MM.1S (cell line): ENCODE data around the gene OR4D1.

ENCODE experiments used
- DNase-seq: peaks from one replicate; pipeline ENCODE4 v3.0.0-alpha.2; 2015
- H2AFZ ChIP-seq: fragments of 300-600 bp; sonication (generic); 2 replicates; pipeline ENCODE4 v1.6.0; 2016; ENCODE audit warnings: antibody characterized with exemption, low read length
- H3F3A ChIP-seq: fragments of 300-600 bp; sonication (generic); 2 replicates; pipeline ENCODE4 v1.6.1; 2016; ENCODE audit warnings: mild to moderate bottlenecking, antibody characterized with exemption, low read length, moderate library complexity, mixed read lengths; ENCODE audit not compliant: insufficient read depth
- H3K27ac ChIP-seq: fragments of 300-600 bp; sonication (generic); 2 replicates; pipeline ENCODE4 v1.5.1; 2016; ENCODE audit warnings: mild to moderate bottlenecking, low read length
- H3K27me3 ChIP-seq: fragments of 300-600 bp; sonication (generic); replicated peaks from 2 replicates; pipeline ENCODE4 v1.6.0; 2016; ENCODE audit warnings: low read length; ENCODE audit not compliant: insufficient read depth
- H3K36me3 ChIP-seq: fragments of 300-600 bp; sonication (generic); replicated peaks from 2 replicates; pipeline ENCODE4 v1.6.1; 2016; ENCODE audit warnings: mild to moderate bottlenecking, low read length, mixed read lengths; ENCODE audit not compliant: insufficient read depth
- H3K4me1 ChIP-seq: fragments of 300-600 bp; sonication (generic); 2 replicates; pipeline ENCODE4 v1.6.1; 2016; ENCODE audit warnings: low read length, mixed read lengths
- H3K4me2 ChIP-seq: fragments of 300-600 bp; sonication (generic); 2 replicates; pipeline ENCODE4 v1.6.0; 2016; ENCODE audit warnings: low read depth, low read length
- H3K4me3 ChIP-seq: fragments of 300-600 bp; sonication (generic); 2 replicates; pipeline ENCODE4 v1.5.1; 2016; ENCODE audit warnings: low read length, mixed read lengths
- H3K79me2 ChIP-seq: fragments of 300-600 bp; sonication (generic); 2 replicates; pipeline ENCODE4 v1.6.1; 2016; ENCODE audit warnings: mixed run types, low read length, mixed read lengths
- H3K9ac ChIP-seq: fragments of 300-600 bp; sonication (generic); 2 replicates; pipeline ENCODE4 v1.6.1; 2016; ENCODE audit warnings: low read length, mixed read lengths
- H3K9me2 ChIP-seq: fragments of 300-600 bp; sonication (generic); replicated peaks from 2 replicates; pipeline ENCODE4 v1.6.1; 2016; ENCODE audit warnings: mild to moderate bottlenecking, low read length, mixed read lengths; ENCODE audit not compliant: insufficient read depth
- H3K9me3 ChIP-seq: fragments of 300-600 bp; sonication (generic); replicated peaks from 2 replicates; pipeline ENCODE4 v1.6.1; 2016; ENCODE audit warnings: mild to moderate bottlenecking, low read length, mixed read lengths; ENCODE audit not compliant: insufficient read depth
- H4K20me1 ChIP-seq: fragments of 300-600 bp; sonication (generic); 2 replicates; pipeline ENCODE4 v1.6.1; 2016; ENCODE audit warnings: mild to moderate bottlenecking, low read length, moderate library complexity, mixed read lengths; ENCODE audit not compliant: insufficient read depth
- EZH2 ChIP-seq: fragments of 300-600 bp; sonication (generic); optimal IDR thresholded peaks from 2 replicates; pipeline ENCODE3; 2017; ENCODE audit warnings: low read depth, mild to moderate bottlenecking, antibody characterized with exemption, low read length, mixed read lengths
- EZH2phosphoT487 ChIP-seq: fragments of 300-600 bp; sonication (generic); IDR thresholded peaks from 2 replicates; pipeline ENCODE4 v1.6.1; 2018; ENCODE audit warnings: antibody characterized with exemption, low read length
- TF ChIP-seq, protein P1 (sequence below): fragments of 300-600 bp; sonication (generic); IDR thresholded peaks from 2 replicates; pipeline ENCODE4 v1.5.1; 2016; ENCODE audit warnings: antibody characterized with exemption, low read length, mixed read lengths

The OR4D1 gene

DNA sequence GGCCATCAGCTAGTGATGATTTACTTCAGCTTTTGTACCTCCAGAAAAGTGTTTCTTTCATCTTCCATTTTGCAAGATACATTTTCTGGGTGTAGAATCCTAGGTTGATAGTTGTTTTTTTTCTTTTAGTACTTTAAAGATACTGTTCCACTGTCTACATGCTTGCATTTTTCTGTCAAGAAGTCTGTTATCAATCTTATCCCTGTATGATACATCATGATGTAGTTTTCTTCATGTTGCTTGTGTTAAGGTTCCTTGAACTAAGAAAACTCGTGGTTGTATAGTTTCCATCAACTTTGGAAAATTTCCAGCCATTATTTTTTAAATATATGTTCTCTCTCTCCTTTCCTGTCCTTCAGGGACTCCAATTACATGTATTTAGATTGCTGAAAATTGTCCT, 40.9 kb upstream of the OR4D1 start:
- Histone ChIP-seq H3K4me1 (no peaks in the 10 kb centered on the region), H3F3A (no peaks in the 10 kb centered on the region), H3K4me2 (no peak overlapping the region), H3K79me2 (no peaks in the 10 kb centered on the region), H3K27ac (no peak overlapping the region), H3K9me2 (no peaks in the 10 kb centered on the region), H3K4me3 (no peak overlapping the region), H3K27me3 (no peaks in the 10 kb centered on the region), H3K36me3 (no peaks in the 10 kb centered on the region), H3K9ac (no peak overlapping the region), H2AFZ (no peak overlapping the region), H4K20me1 (no peaks in the 10 kb centered on the region), H3K9me3 (no peaks in the 10 kb centered on the region)
- DNase-seq = no peak
- no peak for TF ChIP-seq EZH2
- TF ChIP-seq EZH2phosphoT487 = no peak
- TF ChIP-seq, protein P1, sequence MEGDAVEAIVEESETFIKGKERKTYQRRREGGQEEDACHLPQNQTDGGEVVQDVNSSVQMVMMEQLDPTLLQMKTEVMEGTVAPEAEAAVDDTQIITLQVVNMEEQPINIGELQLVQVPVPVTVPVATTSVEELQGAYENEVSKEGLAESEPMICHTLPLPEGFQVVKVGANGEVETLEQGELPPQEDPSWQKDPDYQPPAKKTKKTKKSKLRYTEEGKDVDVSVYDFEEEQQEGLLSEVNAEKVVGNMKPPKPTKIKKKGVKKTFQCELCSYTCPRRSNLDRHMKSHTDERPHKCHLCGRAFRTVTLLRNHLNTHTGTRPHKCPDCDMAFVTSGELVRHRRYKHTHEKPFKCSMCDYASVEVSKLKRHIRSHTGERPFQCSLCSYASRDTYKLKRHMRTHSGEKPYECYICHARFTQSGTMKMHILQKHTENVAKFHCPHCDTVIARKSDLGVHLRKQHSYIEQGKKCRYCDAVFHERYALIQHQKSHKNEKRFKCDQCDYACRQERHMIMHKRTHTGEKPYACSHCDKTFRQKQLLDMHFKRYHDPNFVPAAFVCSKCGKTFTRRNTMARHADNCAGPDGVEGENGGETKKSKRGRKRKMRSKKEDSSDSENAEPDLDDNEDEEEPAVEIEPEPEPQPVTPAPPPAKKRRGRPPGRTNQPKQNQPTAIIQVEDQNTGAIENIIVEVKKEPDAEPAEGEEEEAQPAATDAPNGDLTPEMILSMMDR = no peak

DNA sequence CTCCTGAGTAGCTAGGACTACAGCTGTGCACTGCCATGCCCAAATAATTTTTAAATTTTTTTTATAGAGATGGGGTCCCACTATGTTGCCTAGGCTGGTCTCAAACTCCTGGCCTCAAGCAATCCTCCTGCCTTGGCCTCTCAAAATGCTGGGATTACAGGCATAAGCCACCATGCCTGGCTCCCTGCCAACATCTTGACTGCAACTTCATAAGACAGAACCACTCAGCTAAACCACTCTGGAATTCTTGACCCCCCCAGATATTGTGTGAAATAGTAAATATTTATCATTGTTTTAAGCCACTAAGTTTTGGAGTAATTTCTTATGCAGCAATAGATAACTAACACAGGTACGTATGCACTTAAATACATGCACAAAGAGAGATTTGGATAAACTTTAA, 39.0 kb upstream of the OR4D1 start:
- no peak for TF ChIP-seq EZH2
- no peak for TF ChIP-seq EZH2phosphoT487
- TF ChIP-seq, protein P1 = no peak
- Histone ChIP-seq H3K27me3 (0 out of 2 replicates have a peak, but pooled peaks cover 6% of the 10 kb centered on the region), H3K9ac (no peak overlapping the region), H3K79me2 (no peaks in the 10 kb centered on the region), H3K4me3 (no peak overlapping the region), H2AFZ (no peak overlapping the region), H3K27ac (no peak overlapping the region), H3K36me3 (no peaks in the 10 kb centered on the region), H4K20me1 (no peaks in the 10 kb centered on the region), H3K9me3 (no peaks in the 10 kb centered on the region), H3F3A (no peaks in the 10 kb centered on the region), H3K4me1 (no peaks in the 10 kb centered on the region), H3K4me2 (no peak overlapping the region), H3K9me2 (no peaks in the 10 kb centered on the region)
- no peak for DNase-seq

DNA sequence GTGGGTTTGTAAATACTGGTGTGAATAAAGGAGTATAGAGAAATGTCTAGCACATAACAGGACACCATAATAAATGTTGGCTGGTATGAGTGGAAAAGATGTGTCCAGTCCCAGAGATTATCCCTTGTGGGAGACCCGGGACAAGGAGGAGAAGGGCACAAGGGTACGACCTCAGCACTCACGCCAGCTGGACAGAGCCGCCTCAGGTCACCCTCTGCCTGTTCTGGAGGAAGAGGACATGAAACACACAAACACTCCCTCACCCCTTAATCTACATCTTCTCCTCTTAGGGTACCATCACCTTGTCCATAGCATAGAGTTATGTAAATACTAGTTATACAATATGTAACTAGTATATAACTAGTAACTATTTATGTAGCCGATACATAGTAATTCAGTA, 38.2 kb upstream of the OR4D1 start:
- H3K4me3 ChIP-seq = no peak overlapping the region
- no peaks in the 10 kb centered on the region for H3F3A ChIP-seq
- no peak overlapping the region for H3K4me2 ChIP-seq
- H3K9ac ChIP-seq = no peak overlapping the region
- DNase-seq = no peak
- no peak overlapping the region for H2AFZ ChIP-seq
- no peaks in the 10 kb centered on the region for H4K20me1 ChIP-seq
- H3K27me3 ChIP-seq = 0 out of 2 replicates have a peak, but pooled peaks cover 8% of the 10 kb centered on the region
- no peaks in the 10 kb centered on the region for H3K79me2 ChIP-seq
- H3K36me3 ChIP-seq = no peaks in the 10 kb centered on the region
- H3K27ac ChIP-seq = no peak overlapping the region
- no peaks in the 10 kb centered on the region for H3K9me3 ChIP-seq
- no peaks in the 10 kb centered on the region for H3K9me2 ChIP-seq
- TF ChIP-seq, protein P1 = no peak
- TF ChIP-seq EZH2 (no peak), EZH2phosphoT487 (no peak)
- H3K4me1 ChIP-seq = no peaks in the 10 kb centered on the region

DNA sequence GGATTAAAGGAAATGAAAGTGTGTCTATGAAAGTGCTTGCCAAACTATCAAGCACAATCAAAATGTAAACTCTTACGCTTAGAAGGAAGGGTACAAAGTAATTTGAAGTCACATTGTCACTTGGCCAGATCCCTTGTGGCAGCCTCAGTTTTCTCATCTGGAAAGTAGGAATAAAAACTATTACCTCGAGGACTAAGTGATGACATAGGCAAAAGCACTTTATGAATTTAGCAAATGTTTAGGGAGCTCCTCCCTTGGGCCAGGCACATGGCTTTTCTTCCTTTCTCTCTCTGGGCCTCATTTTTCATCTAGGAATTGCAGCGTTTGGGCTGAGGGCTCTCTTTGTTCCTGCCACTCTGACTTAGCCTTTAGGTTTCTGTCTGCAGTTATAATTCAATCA, 36.5 kb upstream of the OR4D1 start:
- Histone ChIP-seq H4K20me1 (no peaks in the 10 kb centered on the region), H3K36me3 (no peaks in the 10 kb centered on the region), H3K27me3 (peaks cover 13% of the 10 kb centered on the region; the same call in 1 of the 2 replicates), H3K9me2 (no peaks in the 10 kb centered on the region), H3K4me3 (no peak overlapping the region), H3K27ac (no peak overlapping the region), H3K4me2 (no peak overlapping the region), H3K4me1 (no peaks in the 10 kb centered on the region), H3K9me3 (no peaks in the 10 kb centered on the region), H3K79me2 (no peaks in the 10 kb centered on the region), H3F3A (no peaks in the 10 kb centered on the region), H2AFZ (no peak overlapping the region), H3K9ac (no peak overlapping the region)
- no peak for TF ChIP-seq EZH2
- TF ChIP-seq, protein P1 = no peak
- TF ChIP-seq EZH2phosphoT487 = no peak
- DNase-seq = no peak
